ENCODE results near the gene DAPK2.

DAPK2 gene

DNA sequence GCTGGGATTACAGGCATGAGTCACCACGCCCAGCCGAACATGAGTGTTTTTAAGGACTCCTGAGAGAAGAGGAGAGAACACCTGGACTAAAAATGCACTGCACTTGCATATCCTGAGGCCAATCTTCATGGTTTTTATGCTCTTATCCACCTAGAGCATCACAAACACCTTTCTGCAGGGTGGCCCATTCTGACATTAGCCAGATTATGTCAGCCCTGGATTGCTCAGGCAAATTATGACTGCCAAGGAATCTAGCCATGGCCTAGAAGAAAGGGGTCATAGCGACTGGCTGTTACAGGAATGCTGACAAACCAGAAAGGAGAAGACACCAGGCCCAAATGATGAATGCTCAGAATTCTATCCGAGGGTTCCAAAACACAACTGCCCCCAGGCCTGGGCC lies 171.7 kb downstream of the DAPK2 start:
- DNase-seq (ENCODE audit: low read depth in 3 of 3, low spot score in 1 of 3): no peak

DNA sequence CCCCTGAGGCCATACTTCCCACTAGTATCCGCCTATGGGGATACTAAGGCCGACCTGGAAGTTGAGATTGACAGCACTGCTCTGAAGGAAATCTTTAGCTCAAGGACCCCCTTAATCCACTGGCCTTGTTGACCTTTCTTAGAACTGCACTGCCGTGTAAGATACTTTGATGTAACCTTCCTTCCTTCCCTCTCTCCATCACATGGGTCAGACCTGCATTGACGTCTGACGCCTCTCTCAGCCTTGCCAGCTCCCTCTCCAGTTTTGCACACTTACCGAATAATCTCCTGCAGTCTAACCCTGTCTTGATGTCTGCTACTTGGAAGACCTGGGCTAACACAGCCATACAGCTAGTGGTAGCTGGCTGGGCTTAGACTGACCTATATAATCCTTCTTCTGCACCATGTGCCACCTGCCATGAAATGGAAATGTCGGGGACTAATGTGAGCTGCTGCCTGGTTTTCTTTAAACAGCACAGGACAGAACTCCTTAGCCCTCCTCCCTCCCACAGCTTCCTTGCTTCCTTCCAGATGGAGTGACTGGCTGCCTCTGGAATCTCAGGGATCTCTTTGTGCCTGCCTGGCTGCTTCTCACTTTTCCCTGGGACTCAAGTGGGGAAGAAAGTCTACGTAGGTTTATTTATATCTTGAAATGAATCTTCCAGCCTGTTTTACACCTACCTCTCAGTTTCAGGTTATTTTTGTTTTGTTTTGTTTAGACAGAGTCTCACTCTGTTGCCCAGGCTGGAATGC lies 173.3 kb downstream of the DAPK2 start:
- DNase-seq (ENCODE audit: low read depth in 3 of 3, low spot score in 1 of 3): no peak

DNA sequence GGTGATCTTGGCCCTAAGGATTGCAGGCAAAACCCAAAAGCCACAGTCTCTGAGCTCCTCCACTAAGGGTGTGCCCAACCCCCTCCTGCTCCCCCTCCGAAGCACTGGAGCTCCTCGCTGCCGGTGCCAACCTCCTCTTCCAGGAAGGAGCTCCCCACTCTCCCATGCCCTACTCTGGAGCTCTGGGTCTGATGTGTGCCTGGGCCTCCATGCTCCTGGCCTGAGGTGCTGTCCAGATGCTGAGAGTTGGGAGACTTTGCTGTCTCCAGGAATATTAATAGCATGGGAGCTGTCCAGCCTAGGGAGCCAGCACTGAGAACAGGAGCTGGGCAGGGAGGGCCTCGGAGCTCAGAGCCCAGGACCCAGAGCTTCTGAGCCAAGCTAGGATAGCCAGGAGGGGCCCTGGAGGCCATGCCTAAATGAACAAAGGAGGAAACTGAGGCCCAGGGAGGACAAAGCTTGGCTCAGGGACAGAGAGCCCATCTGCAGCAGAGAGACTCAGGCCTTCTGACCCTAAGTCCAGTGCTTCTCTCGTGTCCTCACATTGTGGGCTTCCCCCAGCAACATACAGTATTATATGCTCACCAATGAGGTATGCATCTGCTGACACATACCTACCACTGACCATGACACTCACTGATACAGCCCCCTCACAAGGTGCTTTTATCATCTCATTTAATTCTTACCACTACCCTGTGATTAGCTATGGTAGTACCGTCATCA lies 175.6 kb downstream of the DAPK2 start:
- no peak for DNase-seq (ENCODE audit: low read depth in 3 of 3, low spot score in 1 of 3)

DNA sequence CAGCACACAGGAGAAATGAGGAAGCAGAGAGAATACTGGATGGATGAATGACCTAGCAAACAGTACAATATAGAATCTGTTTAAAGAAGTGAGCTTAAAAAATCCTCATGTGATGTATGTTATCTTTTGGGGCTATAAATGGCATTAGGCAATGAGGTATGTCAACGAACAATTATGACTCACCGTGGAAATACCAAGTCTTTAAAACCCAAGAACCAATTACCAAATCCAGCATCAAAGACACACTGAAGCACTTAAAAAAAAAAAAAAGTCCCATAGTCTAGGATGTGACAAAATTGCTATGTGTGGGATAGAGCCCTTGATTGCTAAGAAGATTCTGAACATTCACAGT lies 176.3 kb downstream of the DAPK2 start:
- no peak for DNase-seq (ENCODE audit: low read depth in 3 of 3, low spot score in 1 of 3)

DNA sequence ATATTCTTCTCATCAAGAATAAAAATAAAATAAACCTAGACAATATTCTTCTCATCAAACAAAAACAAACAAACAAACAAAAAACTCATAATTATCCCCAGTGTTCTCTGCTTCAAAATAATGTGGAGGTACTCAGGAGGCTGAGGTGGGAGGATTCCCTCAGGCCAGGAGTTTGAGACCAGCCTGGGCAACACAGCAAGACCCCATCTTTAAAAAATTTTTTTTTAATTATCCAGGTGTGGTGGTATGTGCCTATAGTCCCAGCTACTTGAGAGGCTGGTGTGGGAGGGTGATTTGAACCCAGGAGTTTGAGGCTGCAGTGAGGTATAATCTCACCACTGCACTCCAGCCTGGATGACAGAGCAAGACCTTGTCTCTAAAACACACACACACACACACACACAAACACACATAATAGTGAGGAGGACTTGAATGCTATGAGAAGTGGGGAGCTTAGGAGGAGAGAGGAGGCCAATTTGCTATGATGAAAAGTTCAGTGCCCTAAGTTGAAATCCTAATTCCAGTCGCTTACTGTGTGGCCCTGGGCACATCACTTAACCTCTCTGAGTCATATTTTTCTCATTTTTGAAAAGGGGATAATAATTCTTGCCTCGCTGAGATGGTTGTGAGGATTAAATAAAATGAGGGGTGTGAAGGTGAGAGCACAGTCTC lies 176.8 kb downstream of the DAPK2 start:
- DNase-seq (ENCODE audit: low read depth in 3 of 3, low spot score in 1 of 3): no peak

DNA sequence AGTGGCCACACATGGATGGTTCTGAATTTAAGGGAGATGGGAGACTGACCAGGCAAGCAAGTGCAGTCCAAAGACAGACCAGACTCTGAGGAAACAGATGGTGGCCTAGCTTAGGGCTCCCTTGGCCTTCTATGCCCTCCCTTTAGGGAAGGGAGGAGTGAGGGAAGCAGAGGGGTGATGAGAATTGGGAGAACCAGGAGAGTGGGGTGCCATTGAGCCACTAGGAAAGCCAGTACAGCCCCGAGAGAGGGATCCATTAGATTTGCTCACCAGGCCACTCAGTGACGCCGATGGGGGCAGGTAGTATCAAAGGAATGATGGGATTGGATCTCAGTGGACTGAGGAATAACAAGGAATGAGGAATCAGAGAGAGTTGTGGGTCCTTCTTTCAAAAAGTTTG lies 182.1 kb downstream of the DAPK2 start:
- DNase-seq (ENCODE audit: low read depth in 3 of 3, low spot score in 1 of 3): no peak

DNA sequence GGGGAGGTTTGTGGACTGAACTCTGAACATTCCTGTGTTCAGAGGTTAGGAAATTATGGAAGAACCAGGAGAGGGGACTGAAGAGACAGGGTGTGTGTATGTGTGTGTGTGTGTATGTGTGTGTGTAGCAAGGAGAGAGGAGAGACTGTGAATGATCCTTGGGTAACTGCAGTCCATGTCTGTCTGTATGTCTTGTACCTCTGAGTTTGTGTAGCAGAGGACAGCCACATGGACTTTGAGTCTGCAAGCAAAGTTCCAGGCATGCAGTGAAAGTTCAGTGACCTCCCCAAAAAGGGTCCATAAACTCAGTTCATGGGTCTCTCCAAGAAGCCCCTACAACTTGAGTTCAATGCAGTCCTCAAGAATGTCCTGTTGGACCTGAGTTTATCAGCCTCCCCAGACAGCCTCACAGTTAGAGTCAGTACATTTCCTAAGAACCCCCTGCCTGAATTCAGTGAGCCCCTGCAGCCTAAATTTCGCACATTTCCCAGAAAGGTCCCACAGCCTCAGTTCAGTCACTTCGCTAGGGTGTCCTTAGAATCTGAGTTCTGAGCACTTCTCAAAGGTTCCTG lies 184.3 kb downstream of the DAPK2 start:
- no peak for DNase-seq (ENCODE audit: low read depth in 3 of 3, low spot score in 1 of 3)

DNA sequence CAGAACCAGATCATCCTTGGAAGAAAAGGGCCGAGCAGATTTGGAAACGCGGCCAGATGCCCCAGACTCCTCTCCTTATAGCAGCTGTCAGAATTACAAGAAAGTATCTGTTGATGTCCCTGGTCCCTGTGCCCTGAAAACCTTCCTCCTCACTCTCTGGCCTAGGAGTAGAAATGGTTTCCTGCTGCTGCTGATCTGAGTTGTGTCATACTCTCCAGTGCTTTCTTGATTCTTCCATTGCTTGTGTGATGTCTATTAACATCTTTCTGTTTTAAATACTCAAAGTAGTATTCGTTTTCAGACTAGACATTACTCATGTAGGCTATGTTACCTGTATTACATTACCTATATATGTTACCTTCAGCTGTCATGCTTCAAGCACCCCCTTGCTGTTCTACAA lies 185.7 kb downstream of the DAPK2 start:
- no peak for DNase-seq (ENCODE audit: low read depth in 3 of 3, low spot score in 1 of 3)

DNA sequence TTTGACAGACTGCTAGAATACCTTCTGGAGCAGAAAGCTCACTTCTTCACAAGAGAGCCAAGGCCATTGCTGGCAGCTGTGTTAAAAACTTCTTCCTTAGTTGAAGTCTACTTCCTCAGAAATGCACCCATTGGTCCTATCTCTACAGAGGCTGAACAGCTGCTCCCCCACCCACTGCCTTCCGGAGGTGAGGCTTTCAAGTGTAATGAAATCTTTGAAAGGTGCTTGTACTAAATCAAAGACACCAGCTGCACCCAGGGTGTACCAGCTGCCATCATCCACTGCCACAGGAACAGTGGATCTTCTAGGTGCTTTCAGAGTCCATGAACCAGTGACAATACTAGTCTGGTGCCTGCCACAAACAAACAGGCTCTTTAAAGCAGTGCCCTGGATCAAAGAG lies 186.1 kb downstream of the DAPK2 start:
- peak in 2 of 3 donors; percentile 22 to 33 for DNase-seq (ENCODE audit: low read depth in 3 of 3, low spot score in 1 of 3)

DNA sequence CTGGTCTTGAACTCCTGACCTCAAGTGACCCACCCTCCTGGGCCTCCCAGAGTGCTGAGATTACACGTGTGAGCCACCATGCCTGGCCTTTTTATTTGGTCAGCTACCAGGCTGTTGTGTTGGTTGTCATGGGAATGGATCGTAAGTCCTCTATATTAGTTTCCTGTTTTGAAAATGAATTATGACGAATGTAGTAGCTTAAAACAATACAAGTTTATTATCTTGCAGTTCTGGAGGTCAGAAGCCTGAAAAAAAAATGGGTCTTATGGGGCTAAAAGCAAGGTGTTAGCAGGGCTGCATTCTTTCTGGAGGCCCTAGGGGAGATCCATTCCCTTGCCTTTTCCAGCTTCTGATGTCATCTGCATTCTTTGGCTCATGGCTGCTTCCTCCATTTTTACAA lies 187.4 kb downstream of the DAPK2 start:
- DNase-seq (ENCODE audit: low read depth in 3 of 3, low spot score in 1 of 3): no peak

DNA sequence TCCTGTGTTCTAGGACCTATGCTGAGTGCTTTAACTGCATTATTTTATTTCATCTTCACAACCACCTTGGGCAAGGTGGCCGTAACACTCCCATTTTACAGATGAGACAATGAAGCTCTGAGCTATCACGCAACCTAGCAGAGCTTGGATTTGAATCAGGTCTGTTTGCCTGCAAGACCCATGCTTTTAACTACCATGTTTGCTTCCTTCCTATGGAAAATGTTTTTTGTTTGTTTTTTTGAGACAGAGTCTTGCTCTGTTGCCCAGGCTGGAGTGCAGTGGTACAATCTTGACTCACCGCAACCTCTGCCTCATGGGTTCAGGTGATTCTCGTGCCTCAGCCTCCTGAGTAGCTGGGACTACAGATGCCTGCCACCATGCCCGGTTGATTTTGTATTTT lies 187.8 kb downstream of the DAPK2 start:
- no peak for DNase-seq (ENCODE audit: low read depth in 3 of 3, low spot score in 1 of 3)

DNA sequence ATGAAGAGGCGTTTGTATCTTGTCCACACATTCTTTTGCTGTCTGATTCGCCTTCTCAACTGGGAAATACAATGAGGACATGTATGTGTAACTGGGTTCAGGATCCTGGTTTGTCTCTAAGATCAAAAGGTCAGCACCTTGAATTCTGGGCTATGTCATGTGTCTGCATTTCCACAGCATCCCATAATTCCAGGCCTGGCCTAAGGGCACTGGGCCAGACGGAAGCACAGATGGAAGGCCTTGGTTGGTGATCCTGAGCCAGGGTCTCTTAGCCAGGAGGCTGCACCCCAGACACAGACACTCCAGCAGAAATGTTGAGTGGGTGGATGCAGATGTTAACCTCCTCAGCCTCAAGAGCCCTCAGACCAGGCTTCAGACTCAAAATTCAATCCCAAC lies 188.8 kb downstream of the DAPK2 start:
- DNase-seq (ENCODE audit: low read depth in 3 of 3, low spot score in 1 of 3): no peak

All from stimulated activated CD4-positive, alpha-beta T cell treated with anti-CD3 and anti-CD28 coated beads, TNF-alpha, amount 100 ng/mL, for 1 hour (primary cell).